Measurements from ENCODE around the gene CFAP61. TPM values are rescaled to one million over a fixed set of nuclear protein-coding genes. Genes with fewer than 3 reads are reported as not detected.

Gene CFAP61
- total RNA-seq, 1 donor from 2014 or later, result 5.6 TPM

DNA sequence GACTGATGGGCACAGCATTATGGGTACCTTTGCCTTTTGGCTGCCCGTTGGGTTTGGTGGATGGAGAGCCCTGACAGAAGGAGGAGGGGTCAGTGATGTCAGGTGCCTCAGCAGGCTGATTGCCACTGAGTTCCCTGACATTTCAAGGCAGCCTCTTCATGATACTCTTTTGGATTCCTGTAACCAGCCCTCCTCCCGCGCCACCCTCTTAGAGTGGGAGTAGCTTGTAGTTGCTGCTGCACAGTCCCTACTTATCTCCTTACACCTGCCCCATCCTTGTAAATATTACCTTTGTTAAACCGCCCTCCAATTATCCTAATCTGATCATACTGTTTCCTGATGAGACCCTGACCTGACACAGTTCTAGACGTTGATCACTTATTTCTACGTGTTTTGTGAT is 140.0 kb downstream of the CFAP61 start:
- Mint-ChIP-seq H3K4me3 (no peak overlapping the region), H3K9me3 (no peaks in the 10 kb centered on the region), H3K4me1 (ENCODE audit: unreplicated experiment) (no peaks in the 10 kb centered on the region), H3K27ac (peak overlapping the region; percentile 1), H3K27me3 (peaks cover 15% of the 10 kb centered on the region), H3K36me3 (peaks cover 2% of the 10 kb centered on the region)
- TF ChIP-seq, protein P1, sequence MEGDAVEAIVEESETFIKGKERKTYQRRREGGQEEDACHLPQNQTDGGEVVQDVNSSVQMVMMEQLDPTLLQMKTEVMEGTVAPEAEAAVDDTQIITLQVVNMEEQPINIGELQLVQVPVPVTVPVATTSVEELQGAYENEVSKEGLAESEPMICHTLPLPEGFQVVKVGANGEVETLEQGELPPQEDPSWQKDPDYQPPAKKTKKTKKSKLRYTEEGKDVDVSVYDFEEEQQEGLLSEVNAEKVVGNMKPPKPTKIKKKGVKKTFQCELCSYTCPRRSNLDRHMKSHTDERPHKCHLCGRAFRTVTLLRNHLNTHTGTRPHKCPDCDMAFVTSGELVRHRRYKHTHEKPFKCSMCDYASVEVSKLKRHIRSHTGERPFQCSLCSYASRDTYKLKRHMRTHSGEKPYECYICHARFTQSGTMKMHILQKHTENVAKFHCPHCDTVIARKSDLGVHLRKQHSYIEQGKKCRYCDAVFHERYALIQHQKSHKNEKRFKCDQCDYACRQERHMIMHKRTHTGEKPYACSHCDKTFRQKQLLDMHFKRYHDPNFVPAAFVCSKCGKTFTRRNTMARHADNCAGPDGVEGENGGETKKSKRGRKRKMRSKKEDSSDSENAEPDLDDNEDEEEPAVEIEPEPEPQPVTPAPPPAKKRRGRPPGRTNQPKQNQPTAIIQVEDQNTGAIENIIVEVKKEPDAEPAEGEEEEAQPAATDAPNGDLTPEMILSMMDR (conservative IDR thresholded peaks at IDR 0.05), result no peak
- DNase-seq (ENCODE audit: extremely low spot score, unreplicated experiment), result no peak

GRCh38 chr20:20195021-20195705 is 142.8 kb downstream of the CFAP61 start:
- no peak overlapping the region for H3K4me3 Mint-ChIP-seq

GRCh38 chr20:20196610-20197009 is 144.3 kb downstream of the CFAP61 start:
- Mint-ChIP-seq H3K36me3 (peaks cover 3% of the 10 kb centered on the region), H3K27ac (no peak overlapping the region), H3K9me3 (no peaks in the 10 kb centered on the region), H3K4me3 (no peak overlapping the region), H3K27me3 (peaks cover 41% of the 10 kb centered on the region), H3K4me1 (ENCODE audit: unreplicated experiment) (peaks cover 20% of the 10 kb centered on the region)
- DNase-seq (ENCODE audit: extremely low spot score, unreplicated experiment), result no peak
- TF ChIP-seq, protein P1 (conservative IDR thresholded peaks at IDR 0.05), result no peak

More at GRCh38 chr20:20195021-20195705, 142.8 kb downstream of the CFAP61 start:
- Mint-ChIP-seq H3K36me3 (peaks cover 3% of the 10 kb centered on the region), H3K9me3 (no peaks in the 10 kb centered on the region), H3K27ac (no peak overlapping the region), H3K4me1 (ENCODE audit: unreplicated experiment) (peaks cover 18% of the 10 kb centered on the region), H3K27me3 (peaks cover 32% of the 10 kb centered on the region)
- TF ChIP-seq, protein P1 (conservative IDR thresholded peaks at IDR 0.05), result no peak
- no peak for DNase-seq (ENCODE audit: extremely low spot score, unreplicated experiment)

DNA sequence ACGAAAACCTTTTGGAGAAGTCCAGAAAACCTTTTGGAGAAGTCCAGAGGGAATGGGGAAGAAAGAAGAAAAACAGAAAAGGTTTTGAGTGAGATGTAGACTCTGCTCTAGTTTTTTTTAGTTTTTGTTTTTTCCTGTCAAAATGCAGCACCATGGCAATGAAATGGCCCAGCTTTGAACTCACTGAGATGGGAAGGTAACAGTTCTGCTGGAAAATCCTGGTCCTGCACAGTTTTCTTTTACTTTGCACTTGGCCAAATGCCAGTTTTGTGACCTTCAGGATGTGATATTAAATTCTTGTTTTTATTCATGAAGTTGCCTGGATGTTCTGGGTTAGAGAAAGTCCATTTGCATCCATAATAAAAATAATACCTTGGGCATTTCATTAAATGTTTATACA is 145.7 kb downstream of the CFAP61 start:
- TF ChIP-seq, protein P1 (conservative IDR thresholded peaks at IDR 0.05), result no peak
- peaks cover 20% of the 10 kb centered on the region for H3K4me1 Mint-ChIP-seq (ENCODE audit: unreplicated experiment)
- peaks cover 3% of the 10 kb centered on the region for H3K36me3 Mint-ChIP-seq
- H3K4me3 Mint-ChIP-seq, result no peak overlapping the region
- no peak overlapping the region for H3K27ac Mint-ChIP-seq
- DNase-seq (ENCODE audit: extremely low spot score, unreplicated experiment), result no peak
- no peaks in the 10 kb centered on the region for H3K9me3 Mint-ChIP-seq
- H3K27me3 Mint-ChIP-seq, result peaks cover 43% of the 10 kb centered on the region

GRCh38 chr20:20199361-20200160 is 147.2 kb downstream of the CFAP61 start:
- no peak overlapping the region for H3K27ac Mint-ChIP-seq
- no peaks in the 10 kb centered on the region for H3K9me3 Mint-ChIP-seq
- no peak for DNase-seq (ENCODE audit: extremely low spot score, unreplicated experiment)
- H3K27me3 Mint-ChIP-seq, result peaks cover 44% of the 10 kb centered on the region
- peaks cover 27% of the 10 kb centered on the region for H3K4me1 Mint-ChIP-seq (ENCODE audit: unreplicated experiment)
- TF ChIP-seq, protein P1 (conservative IDR thresholded peaks at IDR 0.05), result no peak
- H3K4me3 Mint-ChIP-seq, result peak overlapping the region; percentile 15
- peaks cover 3% of the 10 kb centered on the region for H3K36me3 Mint-ChIP-seq
